Right lobe of liver (tissue), 4 donors: ENCODE results near the gene ZNF101.

Experiments used
- POLR2A ChIP-seq: fragments of 450-650 bp; IDR thresholded peaks from one replicate; pipeline ENCODE4 v1.6.1; 2017; ENCODE audit warnings: antibody characterized with exemption, mild to moderate bottlenecking
- TF ChIP-seq, protein P1 (sequence below), 4 donors: fragments of 200-600 bp in 3 of 4; fragments of 450-650 bp in 1 of 4; IDR thresholded peaks; one replicate each; pipeline versions ENCODE4 v1.5.1 to v1.8.0; 2016 to 2022; ENCODE audit warnings: antibody characterized with exemption in 4 of 4, mild to moderate bottlenecking in 2 of 4
- donor health status: DM: no; HTN: no; CAD: no.
- donor health status: DM: no; HTN: no; CAD: no.
- donor health status: DM: no; HTN: yes; CAD: no.

DNA sequence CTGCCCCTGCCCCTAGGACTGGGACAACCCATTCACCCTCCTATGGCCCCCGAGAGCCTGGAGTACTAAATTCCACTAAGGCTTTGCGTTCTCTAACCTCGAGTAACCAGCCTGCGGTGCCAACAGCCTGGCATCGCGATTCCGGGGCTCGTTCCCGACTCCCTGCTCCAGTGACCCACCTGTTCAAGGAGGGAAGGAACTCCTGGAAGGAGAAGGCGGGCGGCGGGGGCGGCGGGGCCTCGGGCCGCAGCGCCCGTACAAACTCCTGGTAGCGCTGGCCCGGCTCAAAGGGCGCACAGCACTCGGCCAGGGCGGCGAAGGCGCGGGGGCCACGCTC is 31.5 kb upstream of the ZNF101 start:
- TF ChIP-seq, protein P1, sequence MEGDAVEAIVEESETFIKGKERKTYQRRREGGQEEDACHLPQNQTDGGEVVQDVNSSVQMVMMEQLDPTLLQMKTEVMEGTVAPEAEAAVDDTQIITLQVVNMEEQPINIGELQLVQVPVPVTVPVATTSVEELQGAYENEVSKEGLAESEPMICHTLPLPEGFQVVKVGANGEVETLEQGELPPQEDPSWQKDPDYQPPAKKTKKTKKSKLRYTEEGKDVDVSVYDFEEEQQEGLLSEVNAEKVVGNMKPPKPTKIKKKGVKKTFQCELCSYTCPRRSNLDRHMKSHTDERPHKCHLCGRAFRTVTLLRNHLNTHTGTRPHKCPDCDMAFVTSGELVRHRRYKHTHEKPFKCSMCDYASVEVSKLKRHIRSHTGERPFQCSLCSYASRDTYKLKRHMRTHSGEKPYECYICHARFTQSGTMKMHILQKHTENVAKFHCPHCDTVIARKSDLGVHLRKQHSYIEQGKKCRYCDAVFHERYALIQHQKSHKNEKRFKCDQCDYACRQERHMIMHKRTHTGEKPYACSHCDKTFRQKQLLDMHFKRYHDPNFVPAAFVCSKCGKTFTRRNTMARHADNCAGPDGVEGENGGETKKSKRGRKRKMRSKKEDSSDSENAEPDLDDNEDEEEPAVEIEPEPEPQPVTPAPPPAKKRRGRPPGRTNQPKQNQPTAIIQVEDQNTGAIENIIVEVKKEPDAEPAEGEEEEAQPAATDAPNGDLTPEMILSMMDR (IDR thresholded peaks at IDR 0.05) = no peak
- TF ChIP-seq POLR2A = no peak
